ENCODE data around the gene DLST. TPM values are rescaled to one million over a fixed set of nuclear protein-coding genes. Genes with fewer than 3 reads are reported as not detected.

Gene DLST
- total RNA-seq, 4 donors from 2014 or later: 79.3 to 98.7 (median 87.8) TPM

- TF ChIP-seq CTCF (IDR thresholded peaks at IDR 0.05) (no peak), POLR2A (IDR thresholded peaks at IDR 0.05) (no peak)
- H3K9me3 ChIP-seq: no peaks in the 10 kb centered on the region
- peak overlapping the region; percentile 10 to 82 (median 68) for H3K27ac ChIP-seq
- peaks cover 0 to 5% of the 10 kb centered on the region in 2 donors for H3K36me3 ChIP-seq
- ATAC-seq: peak; percentile 34
- WGBS, 2 donors (ENCODE audit: low coverage in 1 of 2): 0 to 89% methylated on average over 1 to 5 of the region's 13 CpGs
- H3K4me3 ChIP-seq: peak overlapping the region in 1 of 2 donors; percentile 18
- H3K27me3 ChIP-seq: no peaks in the 10 kb centered on the region
- peaks cover 0 to 51% (median 42%) of the 10 kb centered on the region in 3 donors for H3K4me1 ChIP-seq
These were observed 60.0 kb downstream of the DLST start for GRCh38 chr14:74941676-74942097.

- H3K27ac ChIP-seq: peak overlapping the region; percentile 10 to 82 (median 68)
- H3K27me3 ChIP-seq: no peaks in the 10 kb centered on the region
- ATAC-seq: no peak
- TF ChIP-seq POLR2A (IDR thresholded peaks at IDR 0.05) (no peak), EP300 (IDR thresholded peaks at IDR 0.05) (no peak), CTCF (IDR thresholded peaks at IDR 0.05) (no peak), POLR2AphosphoS5 (IDR thresholded peaks at IDR 0.05) (no peak)
- 70% methylated on average over 4 of the region's 12 CpGs; no CpG with 5 or more reads in 1 of the 2 donors for WGBS, 2 donors (ENCODE audit: low coverage in 1 of 2)
- peak overlapping the region in 1 of 2 donors; percentile 18 for H3K4me3 ChIP-seq
- peaks cover 0 to 55% (median 45%) of the 10 kb centered on the region in 3 donors for H3K4me1 ChIP-seq
- peaks cover 0 to 5% of the 10 kb centered on the region in 2 donors for H3K36me3 ChIP-seq
- no peaks in the 10 kb centered on the region for H3K9me3 ChIP-seq
These were observed 60.5 kb downstream of the DLST start for GRCh38 chr14:74942181-74942580.

- TF ChIP-seq EP300 (IDR thresholded peaks at IDR 0.05): no peak
- no peaks in the 10 kb centered on the region for H3K27me3 ChIP-seq
- no peak for ATAC-seq
- H3K27ac ChIP-seq: peak overlapping the region in 3 of 4 donors; percentile 58 to 82 (median 78)
- peak overlapping the region in 1 of 2 donors; percentile 18 for H3K4me3 ChIP-seq
- H3K36me3 ChIP-seq: peaks cover 0 to 7% of the 10 kb centered on the region in 2 donors
- peaks cover 0 to 57% (median 45%) of the 10 kb centered on the region in 3 donors for H3K4me1 ChIP-seq
- 20 to 82% methylated on average over 1 to 7 of the region's 11 CpGs for WGBS, 2 donors (ENCODE audit: low coverage in 1 of 2)
- H3K9me3 ChIP-seq: no peaks in the 10 kb centered on the region
These were observed 60.9 kb downstream of the DLST start for GRCh38 chr14:74942608-74943007.

- peaks cover 15% of the 10 kb centered on the region for H3K27me3 ChIP-seq
- no peak overlapping the region for H3K4me3 ChIP-seq
- H3K9me3 ChIP-seq: no peaks in the 10 kb centered on the region
- peaks cover 0 to 44% (median 28%) of the 10 kb centered on the region in 3 donors for H3K4me1 ChIP-seq
- H3K36me3 ChIP-seq: peaks cover 0 to 23% of the 10 kb centered on the region in 2 donors
- ATAC-seq: no peak
- H3K27ac ChIP-seq: peak overlapping the region in 1 of 4 donors; percentile 41
- TF ChIP-seq POLR2AphosphoS5 (IDR thresholded peaks at IDR 0.05) (no peak), CTCF (IDR thresholded peaks at IDR 0.05) (peak in 3 of 4 experiments; percentile 7 to 56 (median 21)), POLR2A (IDR thresholded peaks at IDR 0.05) (no peak), EP300 (IDR thresholded peaks at IDR 0.05) (no peak)
- WGBS, 2 donors (ENCODE audit: low coverage in 1 of 2): 79 to 89% methylated on average over 4 to 7 of the region's 17 CpGs
These were observed 63.6 kb downstream of the DLST start for GRCh38 chr14:74945261-74945851.

GRCh38 chr14:74945852-74946658 lies 64.3 kb downstream of the DLST start:
- peak overlapping the region in 1 of 2 donors; percentile 20 for H3K4me3 ChIP-seq
- 20 to 80% methylated on average over 2 to 3 of the region's 17 CpGs for WGBS, 2 donors (ENCODE audit: low coverage in 1 of 2)

More at GRCh38 chr14:74945852-74946658, 64.3 kb downstream of the DLST start:
- peak; percentile 86 for ATAC-seq
- Histone ChIP-seq H3K9me3 (no peaks in the 10 kb centered on the region), H3K27ac (peak overlapping the region in 3 of 4 donors; percentile 41 to 51 (median 44)), H3K4me1 (peaks cover 0 to 37% (median 23%) of the 10 kb centered on the region in 3 donors), H3K27me3 (peaks cover 22% of the 10 kb centered on the region), H3K36me3 (peaks cover 0 to 23% of the 10 kb centered on the region in 2 donors)
- TF ChIP-seq CTCF (IDR thresholded peaks at IDR 0.05) (peak in 3 of 4 experiments; percentile 86 to 96 (median 90)), POLR2A (IDR thresholded peaks at IDR 0.05) (no peak)
